HepG2 (cell line): Measurements from ENCODE around the gene MVB12A. TPM values are rescaled to one million over a fixed set of nuclear protein-coding genes. Genes with fewer than 3 reads are reported as not detected.
A peak's percentile ranks its signal among the peaks of the same experiment; 100 is the strongest.

Experiments
- AGO2 ChIP-seq: fragments of 200-400 bp; formaldehyde crosslinking; optimal IDR thresholded peaks from 2 replicates; pipeline ENCODE3; 2017; ENCODE audit warnings: mild to moderate bottlenecking, low read depth, low read length, moderate library complexity
- CCDC6 ChIP-seq: sonication (generic); formaldehyde crosslinking; IDR thresholded peaks from 2 replicates; pipeline ENCODE4 v1.8.1; 2022; ENCODE audit warnings: mild to moderate bottlenecking, missing genetic modification reagents, moderate library complexity
- FLYWCH1 ChIP-seq: sonication (generic); formaldehyde crosslinking; IDR thresholded peaks from 2 replicates; pipeline ENCODE4 v1.8.1; 2023; ENCODE audit warnings: mild to moderate bottlenecking, missing genetic modification reagents
- NFKB2 ChIP-seq: sonication (generic); formaldehyde crosslinking; IDR thresholded peaks from 2 replicates; pipeline ENCODE4 v1.4.0; 2020; ENCODE audit warnings: missing genetic modification reagents, borderline replicate concordance
- NR2F6 ChIP-seq, 2 experiments: IDR thresholded peaks; 2 replicates each; pipeline ENCODE4 v1.6.1; 2016; ENCODE audit warnings: antibody characterized with exemption in 1 of 2, mild to moderate bottlenecking in 1 of 2
- SUZ12 ChIP-seq: fragments of 150-350 bp; IDR thresholded peaks from 2 replicates; pipeline ENCODE4 v1.6.1; 2014; ENCODE audit warnings: low read depth, low read length
- ZFP36L1 ChIP-seq: sonication (generic); formaldehyde crosslinking; IDR thresholded peaks from 2 replicates; pipeline ENCODE4 v1.8.0; 2022; ENCODE audit warnings: mild to moderate bottlenecking, missing genetic modification reagents, moderate library complexity
- ZNF3 ChIP-seq: IDR thresholded peaks from 2 replicates; pipeline ENCODE4 v1.7.0; 2017; ENCODE audit warnings: inconsistent platforms
- ZNF878 ChIP-seq: sonication (generic); formaldehyde crosslinking; IDR thresholded peaks from 2 replicates; pipeline ENCODE4 v1.8.1; 2023; ENCODE audit warnings: mild to moderate bottlenecking, missing genetic modification reagents, moderate library complexity
- polyA plus RNA-seq, 8 experiments: library from polyadenylated mRNA; depleted of rRNA in 3 of 8; stranded (reverse) in 7 of 8; unstranded in 1 of 8; fragments of >200 nt; fragmentation: Illumina TruSeq in 4 of 8; extraction: Trizol in 4 of 8; gene quantifications; 2 replicates each; pipeline versions ENCODE4 v1.2.1 to v1.2.3, GENCODE V29; 2011 to 2016; ENCODE audit warnings: low read depth in 4 of 8, missing spikeins in 1 of 8, mixed read lengths in 1 of 8; ENCODE audit not compliant: insufficient read depth in 1 of 8
- total RNA-seq, 5 experiments: library from RNA; depleted of rRNA; stranded (reverse); fragments of >200 nt; fragmentation: Illumina TruSeq; extraction: Trizol; gene quantifications; 2 replicates each; pipeline ENCODE4 v1.2.3, GENCODE V29; 2016; ENCODE audit warnings: low read depth in 1 of 5
- TF ChIP-seq, protein P1 (sequence below): sonication (generic); formaldehyde crosslinking; IDR thresholded peaks from 2 replicates; pipeline ENCODE4 v1.4.0; 2020; ENCODE audit warnings: missing genetic modification reagents
- TF ChIP-seq, protein P2 (sequence below): sonication (generic); IDR thresholded peaks from 2 replicates; pipeline ENCODE4 v1.6.1; 2016; ENCODE audit warnings: low read depth, borderline replicate concordance
- TF ChIP-seq, protein P3 (sequence below): sonication (generic); formaldehyde crosslinking; IDR thresholded peaks from 2 replicates; pipeline ENCODE4 v1.4.0; 2020; ENCODE audit warnings: missing genetic modification reagents, borderline replicate concordance
- TF ChIP-seq, protein P4 (sequence below): sonication (generic); formaldehyde crosslinking; IDR thresholded peaks from 2 replicates; pipeline ENCODE4 v1.4.0; 2020; ENCODE audit warnings: missing genetic modification reagents
- TF ChIP-seq, protein P5 (sequence below): sonication (generic); formaldehyde crosslinking; IDR thresholded peaks from 2 replicates; pipeline ENCODE4 v1.4.0; 2020; ENCODE audit warnings: missing genetic modification reagents, borderline replicate concordance

Gene MVB12A
- total and polyA plus RNA-seq, 2 of the 13 experiments (the other 11 are each of a cell fraction or from before 2014, with no cell fraction given) = 35.7 to 36.1 TPM

DNA sequence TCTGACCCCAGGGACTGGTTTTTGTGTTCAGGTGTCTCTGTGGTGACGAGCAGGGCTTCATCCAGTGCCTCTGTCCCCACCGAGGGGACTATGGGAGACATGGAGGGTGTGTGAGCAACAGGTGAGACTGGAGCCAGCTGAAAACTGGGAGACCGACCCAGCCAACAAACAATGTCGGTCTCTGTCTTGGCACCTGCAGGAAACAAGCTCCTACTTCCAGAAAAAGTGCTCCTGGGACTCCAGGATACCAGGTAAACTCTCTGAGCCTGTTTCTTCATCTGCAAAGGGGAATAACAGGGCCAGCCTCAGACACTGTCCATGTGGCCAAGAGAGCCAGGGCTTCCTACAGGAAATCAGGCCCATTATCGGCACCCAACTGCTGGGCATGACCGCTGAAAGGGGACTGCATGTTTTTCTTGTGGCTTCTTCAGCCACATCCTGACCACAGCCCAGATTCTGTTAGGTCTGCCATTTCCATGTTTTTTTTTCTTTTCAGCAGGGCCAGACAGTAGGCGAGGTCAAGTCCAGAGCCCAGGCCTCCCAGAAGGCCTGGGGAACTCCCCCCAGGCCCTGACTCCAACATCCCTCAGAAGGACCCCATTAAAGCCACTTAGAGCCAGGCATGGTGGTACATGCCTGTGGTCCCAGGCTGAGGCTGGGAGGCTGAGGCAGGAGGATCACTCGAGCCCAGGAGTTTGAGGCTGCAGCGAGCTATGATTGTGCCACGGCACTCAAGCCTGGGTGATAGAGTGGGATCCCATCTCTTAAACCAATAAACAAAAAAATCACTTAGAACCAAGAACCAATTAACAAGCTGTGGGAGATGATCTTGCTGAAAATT is 13.6 kb upstream of the MVB12A start (continued):
- TF ChIP-seq, protein P1, sequence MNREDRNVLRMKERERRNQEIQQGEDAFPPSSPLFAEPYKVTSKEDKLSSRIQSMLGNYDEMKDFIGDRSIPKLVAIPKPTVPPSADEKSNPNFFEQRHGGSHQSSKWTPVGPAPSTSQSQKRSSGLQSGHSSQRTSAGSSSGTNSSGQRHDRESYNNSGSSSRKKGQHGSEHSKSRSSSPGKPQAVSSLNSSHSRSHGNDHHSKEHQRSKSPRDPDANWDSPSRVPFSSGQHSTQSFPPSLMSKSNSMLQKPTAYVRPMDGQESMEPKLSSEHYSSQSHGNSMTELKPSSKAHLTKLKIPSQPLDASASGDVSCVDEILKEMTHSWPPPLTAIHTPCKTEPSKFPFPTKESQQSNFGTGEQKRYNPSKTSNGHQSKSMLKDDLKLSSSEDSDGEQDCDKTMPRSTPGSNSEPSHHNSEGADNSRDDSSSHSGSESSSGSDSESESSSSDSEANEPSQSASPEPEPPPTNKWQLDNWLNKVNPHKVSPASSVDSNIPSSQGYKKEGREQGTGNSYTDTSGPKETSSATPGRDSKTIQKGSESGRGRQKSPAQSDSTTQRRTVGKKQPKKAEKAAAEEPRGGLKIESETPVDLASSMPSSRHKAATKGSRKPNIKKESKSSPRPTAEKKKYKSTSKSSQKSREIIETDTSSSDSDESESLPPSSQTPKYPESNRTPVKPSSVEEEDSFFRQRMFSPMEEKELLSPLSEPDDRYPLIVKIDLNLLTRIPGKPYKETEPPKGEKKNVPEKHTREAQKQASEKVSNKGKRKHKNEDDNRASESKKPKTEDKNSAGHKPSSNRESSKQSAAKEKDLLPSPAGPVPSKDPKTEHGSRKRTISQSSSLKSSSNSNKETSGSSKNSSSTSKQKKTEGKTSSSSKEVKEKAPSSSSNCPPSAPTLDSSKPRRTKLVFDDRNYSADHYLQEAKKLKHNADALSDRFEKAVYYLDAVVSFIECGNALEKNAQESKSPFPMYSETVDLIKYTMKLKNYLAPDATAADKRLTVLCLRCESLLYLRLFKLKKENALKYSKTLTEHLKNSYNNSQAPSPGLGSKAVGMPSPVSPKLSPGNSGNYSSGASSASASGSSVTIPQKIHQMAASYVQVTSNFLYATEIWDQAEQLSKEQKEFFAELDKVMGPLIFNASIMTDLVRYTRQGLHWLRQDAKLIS = no peak
- TF ChIP-seq CCDC6 (CRISPR knock-in tag) = no peak
- no peak for TF ChIP-seq SUZ12
- TF ChIP-seq, protein P2, sequence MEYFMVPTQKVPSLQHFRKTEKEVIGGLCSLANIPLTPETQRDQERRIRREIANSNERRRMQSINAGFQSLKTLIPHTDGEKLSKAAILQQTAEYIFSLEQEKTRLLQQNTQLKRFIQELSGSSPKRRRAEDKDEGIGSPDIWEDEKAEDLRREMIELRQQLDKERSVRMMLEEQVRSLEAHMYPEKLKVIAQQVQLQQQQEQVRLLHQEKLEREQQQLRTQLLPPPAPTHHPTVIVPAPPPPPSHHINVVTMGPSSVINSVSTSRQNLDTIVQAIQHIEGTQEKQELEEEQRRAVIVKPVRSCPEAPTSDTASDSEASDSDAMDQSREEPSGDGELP = peak; percentile 16; the same call in 1 of the 2 replicates
- TF ChIP-seq NR2F6 (IDR thresholded peaks at IDR 0.05) = 0 out of 2 replicates have a peak, but pooled peaks have one; percentile 8
- TF ChIP-seq NR2F6 (CRISPR knock-in tag; IDR thresholded peaks at IDR 0.05) = no peak
- TF ChIP-seq, protein P3, sequence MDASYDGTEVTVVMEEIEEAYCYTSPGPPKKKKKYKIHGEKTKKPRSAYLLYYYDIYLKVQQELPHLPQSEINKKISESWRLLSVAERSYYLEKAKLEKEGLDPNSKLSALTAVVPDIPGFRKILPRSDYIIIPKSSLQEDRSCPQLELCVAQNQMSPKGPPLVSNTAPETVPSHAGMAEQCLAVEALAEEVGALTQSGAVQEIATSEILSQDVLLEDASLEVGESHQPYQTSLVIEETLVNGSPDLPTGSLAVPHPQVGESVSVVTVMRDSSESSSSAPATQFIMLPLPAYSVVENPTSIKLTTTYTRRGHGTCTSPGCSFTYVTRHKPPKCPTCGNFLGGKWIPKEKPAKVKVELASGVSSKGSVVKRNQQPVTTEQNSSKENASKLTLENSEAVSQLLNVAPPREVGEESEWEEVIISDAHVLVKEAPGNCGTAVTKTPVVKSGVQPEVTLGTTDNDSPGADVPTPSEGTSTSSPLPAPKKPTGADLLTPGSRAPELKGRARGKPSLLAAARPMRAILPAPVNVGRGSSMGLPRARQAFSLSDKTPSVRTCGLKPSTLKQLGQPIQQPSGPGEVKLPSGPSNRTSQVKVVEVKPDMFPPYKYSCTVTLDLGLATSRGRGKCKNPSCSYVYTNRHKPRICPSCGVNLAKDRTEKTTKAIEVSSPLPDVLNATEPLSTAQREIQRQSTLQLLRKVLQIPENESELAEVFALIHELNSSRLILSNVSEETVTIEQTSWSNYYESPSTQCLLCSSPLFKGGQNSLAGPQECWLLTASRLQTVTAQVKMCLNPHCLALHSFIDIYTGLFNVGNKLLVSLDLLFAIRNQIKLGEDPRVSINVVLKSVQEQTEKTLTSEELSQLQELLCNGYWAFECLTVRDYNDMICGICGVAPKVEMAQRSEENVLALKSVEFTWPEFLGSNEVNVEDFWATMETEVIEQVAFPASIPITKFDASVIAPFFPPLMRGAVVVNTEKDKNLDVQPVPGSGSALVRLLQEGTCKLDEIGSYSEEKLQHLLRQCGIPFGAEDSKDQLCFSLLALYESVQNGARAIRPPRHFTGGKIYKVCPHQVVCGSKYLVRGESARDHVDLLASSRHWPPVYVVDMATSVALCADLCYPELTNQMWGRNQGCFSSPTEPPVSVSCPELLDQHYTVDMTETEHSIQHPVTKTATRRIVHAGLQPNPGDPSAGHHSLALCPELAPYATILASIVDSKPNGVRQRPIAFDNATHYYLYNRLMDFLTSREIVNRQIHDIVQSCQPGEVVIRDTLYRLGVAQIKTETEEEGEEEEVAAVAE = no peak
- TF ChIP-seq, protein P4, sequence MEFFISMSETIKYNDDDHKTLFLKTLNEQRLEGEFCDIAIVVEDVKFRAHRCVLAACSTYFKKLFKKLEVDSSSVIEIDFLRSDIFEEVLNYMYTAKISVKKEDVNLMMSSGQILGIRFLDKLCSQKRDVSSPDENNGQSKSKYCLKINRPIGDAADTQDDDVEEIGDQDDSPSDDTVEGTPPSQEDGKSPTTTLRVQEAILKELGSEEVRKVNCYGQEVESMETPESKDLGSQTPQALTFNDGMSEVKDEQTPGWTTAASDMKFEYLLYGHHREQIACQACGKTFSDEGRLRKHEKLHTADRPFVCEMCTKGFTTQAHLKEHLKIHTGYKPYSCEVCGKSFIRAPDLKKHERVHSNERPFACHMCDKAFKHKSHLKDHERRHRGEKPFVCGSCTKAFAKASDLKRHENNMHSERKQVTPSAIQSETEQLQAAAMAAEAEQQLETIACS (CRISPR knock-in tag) = no peak
- TF ChIP-seq, protein P5, sequence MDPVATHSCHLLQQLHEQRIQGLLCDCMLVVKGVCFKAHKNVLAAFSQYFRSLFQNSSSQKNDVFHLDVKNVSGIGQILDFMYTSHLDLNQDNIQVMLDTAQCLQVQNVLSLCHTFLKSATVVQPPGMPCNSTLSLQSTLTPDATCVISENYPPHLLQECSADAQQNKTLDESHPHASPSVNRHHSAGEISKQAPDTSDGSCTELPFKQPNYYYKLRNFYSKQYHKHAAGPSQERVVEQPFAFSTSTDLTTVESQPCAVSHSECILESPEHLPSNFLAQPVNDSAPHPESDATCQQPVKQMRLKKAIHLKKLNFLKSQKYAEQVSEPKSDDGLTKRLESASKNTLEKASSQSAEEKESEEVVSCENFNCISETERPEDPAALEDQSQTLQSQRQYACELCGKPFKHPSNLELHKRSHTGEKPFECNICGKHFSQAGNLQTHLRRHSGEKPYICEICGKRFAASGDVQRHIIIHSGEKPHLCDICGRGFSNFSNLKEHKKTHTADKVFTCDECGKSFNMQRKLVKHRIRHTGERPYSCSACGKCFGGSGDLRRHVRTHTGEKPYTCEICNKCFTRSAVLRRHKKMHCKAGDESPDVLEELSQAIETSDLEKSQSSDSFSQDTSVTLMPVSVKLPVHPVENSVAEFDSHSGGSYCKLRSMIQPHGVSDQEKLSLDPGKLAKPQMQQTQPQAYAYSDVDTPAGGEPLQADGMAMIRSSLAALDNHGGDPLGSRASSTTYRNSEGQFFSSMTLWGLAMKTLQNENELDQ = no peak
- 0 out of 2 replicates have a peak, but pooled peaks have one; percentile 25 for TF ChIP-seq FLYWCH1
- no peak for TF ChIP-seq AGO2
- no peak for TF ChIP-seq ZNF3
- no peak for TF ChIP-seq ZNF878 (CRISPR knock-in tag)
- TF ChIP-seq NFKB2 (CRISPR knock-in tag) = no peak
- no peak; the same call in 1 of the 2 replicates for TF ChIP-seq ZFP36L1
